HepG2 (cell line): Measurements from ENCODE around the gene SPIRE1. TPM values are rescaled to one million over a fixed set of nuclear protein-coding genes. Genes with fewer than 3 reads are reported as not detected.
"Not testable (repeated sequence)": the region's sequence is repeated elsewhere in the genome, so short reads cannot be mapped to it uniquely, and the experiment has no call there.

Source experiments
- ATAC-seq: fragments of 200-7000 bp; cut with Tn5 transposase; 3 replicates; pipeline ENCODE4 v1.9.1; 2020; ENCODE audit warnings: mild to moderate bottlenecking, moderate library complexity
- BruUV-seq: library from RNA; stranded (reverse); fragments of 400-500 nt; replicated peaks from 2 replicates; lab custom pipeline; 2021; lab: Mats Ljungman, UMichigan
- CTCF ChIA-PET: fragments of 300-600 bp; formaldehyde crosslinking; extraction: SDS; loops from one replicate; lab custom pipeline; 2021; ENCODE audit warnings: low total read pairs, inconsistent platforms, low intra/inter-chr PET ratio; lab: Yijun Ruan, JAX
- POLR2A ChIA-PET: fragments of 350-600 bp; sonication (Branson Sonifier 250); formaldehyde crosslinking; loops from one replicate; lab custom pipeline; 2020; ENCODE audit warnings: antibody characterized with exemption, inconsistent platforms; lab: Yijun Ruan, JAX
- DNase-seq: peaks from one replicate; pipeline ENCODE4 v3.0.0-alpha.2; 2015; ENCODE audit warnings: low spot score
- FAIRE-seq: peaks from 3 replicates; lab custom pipeline; 2011; peaks lifted over from hg19 to GRCh38; lab: Jason Lieb, UNC
- H2AFZ ChIP-seq: one replicate; pipeline ENCODE4 v1.6.1; 2011; ENCODE audit warnings: low read length, inconsistent platforms
- H3K27ac ChIP-seq: fragments of 300-600 bp; 3 replicates; pipeline ENCODE4 v1.8.0; 2011; ENCODE audit warnings: mixed run types, mild to moderate bottlenecking, mixed read lengths, low read length, inconsistent platforms; ENCODE audit not compliant: insufficient read depth; ENCODE audit errors: extremely low read length
- H3K27me3 ChIP-seq, 2 experiments: fragments of 200-600 bp in 1 of 2; 2 replicates in 1 of 2; 3 replicates in 1 of 2; pipeline versions ENCODE4 v1.6.0 to v1.8.0; 2011; ENCODE audit warnings: low read length in 2 of 2, mild to moderate bottlenecking in 2 of 2, moderate library complexity in 2 of 2, inconsistent platforms in 1 of 2; ENCODE audit not compliant: insufficient read depth in 2 of 2, control insufficient read depth in 1 of 2
- H3K36me3 ChIP-seq, 2 experiments: fragments of 200-600 bp in 1 of 2; replicated peaks in 1 of 2; 2 replicates in 1 of 2; 3 replicates in 1 of 2; pipeline versions ENCODE4 v1.5.1 to v1.8.0; 2011; ENCODE audit warnings: low read length in 2 of 2, inconsistent platforms in 1 of 2; ENCODE audit not compliant: insufficient read depth in 2 of 2, control insufficient read depth in 1 of 2
- H3K4me1 ChIP-seq: 2 replicates; pipeline ENCODE4 v1.5.1; 2012; ENCODE audit warnings: low read length, inconsistent platforms; ENCODE audit not compliant: insufficient read depth
- H3K4me2 ChIP-seq: 2 replicates; pipeline ENCODE4 v1.6.0; 2011; ENCODE audit warnings: low read depth, low read length, inconsistent platforms
- H3K4me3 ChIP-seq, 3 experiments: fragments of 200-600 bp in 1 of 3; sonication (generic), shearing (Covaris generic) in 1 of 3; replicated peaks in 1 of 3; 2 replicates each; pipeline ENCODE4 v1.5.1; 2011 to 2016; ENCODE audit warnings: low read length in 3 of 3, inconsistent platforms in 2 of 3, low read depth in 2 of 3, mild to moderate bottlenecking in 2 of 3, control low read depth in 1 of 3, mixed read lengths in 1 of 3; ENCODE audit not compliant: insufficient read depth in 1 of 3
- H3K79me2 ChIP-seq: one replicate; pipeline ENCODE4 v1.6.1; 2011; ENCODE audit warnings: low read length, inconsistent platforms; ENCODE audit not compliant: insufficient read depth
- H3K9ac ChIP-seq: 2 replicates; pipeline ENCODE4 v1.6.0; 2011; ENCODE audit warnings: mild to moderate bottlenecking, low read depth, low read length, inconsistent platforms; ENCODE audit not compliant: insufficient read depth
- H3K9me3 ChIP-seq: 2 replicates; pipeline ENCODE4 v1.5.1; 2012; ENCODE audit warnings: mild to moderate bottlenecking, low read length
- H4K20me1 ChIP-seq: 2 replicates; pipeline ENCODE4 v1.6.0; 2011; ENCODE audit warnings: inconsistent platforms, mild to moderate bottlenecking, low read length, moderate library complexity; ENCODE audit not compliant: insufficient read depth
- RBM39 ChIP-seq: fragments of 200-400 bp; formaldehyde crosslinking; IDR thresholded peaks from one replicate; pipeline ENCODE4 v1.6.1; 2018; ENCODE audit warnings: antibody characterized with exemption, mild to moderate bottlenecking, low read depth, low read length; ENCODE audit not compliant: poor library complexity, severe bottlenecking
- RORA ChIP-seq: sonication (generic); formaldehyde crosslinking; IDR thresholded peaks from 2 replicates; pipeline ENCODE4 v1.5.0; 2020; ENCODE audit warnings: mild to moderate bottlenecking, missing genetic modification reagents, moderate library complexity
- WGBS: methylation state at CpG from one replicate; pipeline ENCODE4 v1.1.6; 2017; ENCODE audit warnings: low lambda C conversion rate; 5-methylcytosine and 5-hydroxymethylcytosine counted together
- in situ Hi-C: cut with HindIII; loops from 2 replicates; pipeline ENCODE4 v1.10.0; 2017; ENCODE audit warnings: low pct_unique_long_range_greater_than_20kb; ENCODE audit not compliant: extremely low pct_ligation_motif_present
- intact Hi-C: fragments of 100-400 bp; cut with micrococcal nuclease; formaldehyde crosslinking; loops from one replicate; pipeline ENCODE4 v1.10.0; 2022; ENCODE audit not compliant: unreplicated experiment
- polyA plus RNA-seq, 8 experiments: library from polyadenylated mRNA; depleted of rRNA in 3 of 8; stranded (reverse) in 7 of 8; unstranded in 1 of 8; fragments of >200 nt; fragmentation: Illumina TruSeq in 4 of 8; extraction: Trizol in 4 of 8; gene quantifications; 2 replicates each; pipeline versions ENCODE4 v1.2.1 to v1.2.3, GENCODE V29; 2011 to 2016; ENCODE audit warnings: low read depth in 4 of 8, missing spikeins in 1 of 8, mixed read lengths in 1 of 8; ENCODE audit not compliant: insufficient read depth in 1 of 8
- total RNA-seq, 5 experiments: library from RNA; depleted of rRNA; stranded (reverse); fragments of >200 nt; fragmentation: Illumina TruSeq; extraction: Trizol; gene quantifications; 2 replicates each; pipeline ENCODE4 v1.2.3, GENCODE V29; 2016; ENCODE audit warnings: low read depth in 1 of 5

Gene SPIRE1
- total and polyA plus RNA-seq, 2 of the 13 experiments (the other 11 are each of a cell fraction or from before 2014, with no cell fraction given), result 9.9 to 21.3 TPM

DNA sequence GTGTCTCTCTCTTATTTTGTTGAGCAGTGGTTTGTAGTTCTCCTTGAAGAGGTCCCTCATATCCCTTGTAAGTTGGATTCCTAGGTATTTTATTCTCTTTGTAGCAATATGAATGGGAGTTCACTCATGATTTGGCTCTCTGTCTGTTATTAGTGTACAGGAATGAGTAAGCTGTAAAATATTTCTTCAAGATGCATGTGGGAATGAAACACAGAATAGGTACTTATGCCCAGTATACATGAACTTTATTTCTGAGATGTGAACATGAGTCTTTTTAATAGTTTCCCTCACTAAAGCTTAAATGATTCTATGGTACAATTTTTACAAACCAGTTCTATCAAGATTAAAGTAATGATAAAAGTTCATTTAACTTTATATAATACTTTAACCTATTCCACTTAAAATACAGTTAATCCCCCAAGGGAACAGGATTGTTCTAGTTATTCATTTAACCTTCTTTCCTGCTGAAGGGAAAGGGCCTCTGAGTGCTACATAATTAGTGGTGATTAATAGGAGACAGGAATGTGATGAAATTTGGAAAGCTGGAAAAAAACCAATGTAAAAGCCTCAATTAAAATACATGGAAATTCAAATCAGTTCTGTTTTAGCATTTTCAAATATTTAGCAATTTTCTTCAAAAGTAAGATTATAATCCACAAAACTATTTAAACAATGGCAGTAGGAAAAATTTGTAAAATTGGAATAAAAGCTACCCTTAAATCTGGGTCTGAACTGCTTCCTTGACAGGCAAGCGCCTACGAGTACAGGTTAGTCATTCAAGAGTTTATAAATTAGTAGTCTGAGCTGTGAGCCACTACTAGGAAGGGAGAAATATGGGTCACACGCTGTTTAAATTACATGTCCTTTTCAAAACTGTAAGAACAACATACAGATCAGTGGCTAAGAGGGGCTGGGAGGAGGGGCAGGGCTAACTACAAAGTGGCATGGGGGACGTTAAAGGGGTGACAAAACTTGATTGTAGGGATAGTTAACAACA is 28.9 kb downstream of the SPIRE1 start:
- H3K9me3 ChIP-seq, result no peaks in the 10 kb centered on the region
- no peaks in the 10 kb centered on the region for H3K27me3 ChIP-seq
- intact Hi-C loops (no loop called here), in situ Hi-C loops (no loop called here)
- CTCF ChIA-PET, result interaction anchor here (1.1 kb wide), 1 partner anchor 89 kb away, joined by 3 read pairs; no protein-coding TSS in a partner anchor
- 97% methylated on average over 4 of the region's 4 CpGs for WGBS
- H3K4me1 ChIP-seq, result no peaks in the 10 kb centered on the region
- H3K4me3 ChIP-seq, result no peak overlapping the region
- H4K20me1 ChIP-seq, result no peaks in the 10 kb centered on the region
- DNase-seq (no peak), FAIRE-seq (no peak), ATAC-seq (no peak)
- no peaks in the 10 kb centered on the region for H3K36me3 ChIP-seq
- H2AFZ ChIP-seq, result no peak overlapping the region
- H3K27ac ChIP-seq, result no peak overlapping the region
- no peak overlapping the region for H3K9ac ChIP-seq
- no peaks in the 10 kb centered on the region for H3K79me2 ChIP-seq
- TF ChIP-seq RBM39 (no peak), RORA (no peak)
- BruUV-seq, result no TSS peak
- POLR2A ChIA-PET, result no interaction called here
- no peak overlapping the region for H3K4me2 ChIP-seq

DNA sequence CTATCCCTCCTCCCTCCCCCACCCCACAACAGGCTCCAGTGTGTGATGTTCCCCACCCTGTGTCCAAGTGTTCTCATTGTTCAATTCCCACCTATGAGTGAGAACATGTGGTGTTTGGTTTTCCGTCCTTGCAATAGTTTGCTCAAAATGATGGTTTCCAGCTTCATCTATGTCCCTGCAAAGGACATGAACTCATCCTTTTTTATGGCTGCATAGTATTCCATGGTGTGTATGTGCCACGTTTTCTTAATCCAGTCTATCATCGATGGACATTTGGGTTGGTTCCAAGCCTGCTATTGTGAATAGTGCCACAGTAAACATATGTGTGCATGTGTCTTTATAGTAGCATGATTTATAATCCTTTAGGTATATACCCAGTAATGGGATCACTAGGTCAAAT is 30.7 kb downstream of the SPIRE1 start:
- H3K27me3 ChIP-seq, H3K4me3 ChIP-seq, FAIRE-seq, H3K27ac ChIP-seq, H3K9me3 ChIP-seq, BruUV-seq, CTCF ChIA-PET, H2AFZ ChIP-seq, H4K20me1 ChIP-seq, POLR2A ChIA-PET, H3K79me2 ChIP-seq, H3K9ac ChIP-seq, in situ Hi-C loops, H3K4me2 ChIP-seq, intact Hi-C loops, DNase-seq, H3K36me3 ChIP-seq, H3K4me1 ChIP-seq, ATAC-seq: not testable (repeated sequence)
- 94% methylated on average over 3 of the region's 3 CpGs for WGBS
